HL-60 (cell line): ENCODE data around the gene MLLT3.

Experiments
- CTCF ChIP-seq: IDR thresholded peaks from one replicate; pipeline ENCODE4 v1.5.1; 2011; ENCODE audit warnings: low read length, control low read depth, inconsistent platforms; ENCODE audit not compliant: insufficient read depth
- GABPA ChIP-seq: IDR thresholded peaks from 2 replicates; pipeline ENCODE4 v1.6.1; 2012; ENCODE audit warnings: low read depth
- POLR2AphosphoS5 ChIP-seq: IDR thresholded peaks from 2 replicates; pipeline ENCODE4 v1.6.1; 2012; ENCODE audit warnings: low read depth
- REST ChIP-seq: IDR thresholded peaks from 2 replicates; pipeline ENCODE4 v1.6.1; 2012; ENCODE audit warnings: low read depth; ENCODE audit not compliant: insufficient replicate concordance

- TF ChIP-seq CTCF: no peak
- TF ChIP-seq POLR2AphosphoS5: no peak
- no peak for TF ChIP-seq GABPA
- TF ChIP-seq REST: no peak
Measured at GRCh38 chr9:20325008-20325407, 297.3 kb downstream of the MLLT3 start.
